ENCODE results near the gene LGALS7.
A peak's percentile ranks its signal among the peaks of the same experiment; 100 is the strongest.
"Not testable (repeated sequence)": the region's sequence is repeated elsewhere in the genome, so short reads cannot be mapped to it uniquely, and the experiment has no call there.

The LGALS7 gene

DNA sequence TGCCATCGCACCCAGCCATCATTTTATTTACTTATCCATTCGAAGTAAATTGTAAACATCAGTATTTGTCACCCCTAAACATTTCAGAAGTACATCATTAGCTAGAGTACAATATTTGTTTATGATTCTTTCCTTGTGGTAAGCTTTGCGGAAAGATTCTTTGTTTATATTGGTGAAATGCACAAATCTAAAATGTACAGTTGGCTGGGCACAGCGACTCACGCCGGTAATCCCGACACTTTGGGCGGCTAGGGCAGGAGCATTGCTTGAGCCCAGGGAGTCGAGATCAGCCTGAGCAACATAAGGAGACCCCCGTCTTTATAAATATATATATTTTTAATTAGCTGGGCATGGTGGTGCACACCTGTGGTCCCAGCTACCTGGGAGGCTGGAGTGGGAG is 25.8 kb upstream of the LGALS7 start:
- no peak for DNase-seq (ENCODE audit: low read depth)

DNA sequence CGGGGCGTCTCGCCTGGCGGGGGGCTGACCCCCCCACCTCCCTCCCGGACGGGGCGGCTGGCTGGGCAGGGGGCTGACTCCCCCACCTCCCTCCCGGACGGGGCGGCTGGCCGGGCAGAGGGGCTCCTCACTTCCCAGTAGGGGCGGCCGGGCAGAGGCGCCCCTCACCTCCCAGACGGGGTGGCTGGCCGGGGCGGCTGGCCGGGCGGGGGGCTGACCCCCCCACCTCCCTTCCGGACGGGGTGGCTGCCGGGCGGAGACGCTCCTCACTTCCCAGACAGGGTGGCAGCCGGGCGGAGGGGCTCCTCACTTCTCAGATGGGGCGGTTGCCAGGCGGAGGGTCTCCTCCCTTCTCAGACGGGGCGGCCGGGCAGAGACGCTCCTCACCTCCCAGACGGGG is 24.5 kb upstream of the LGALS7 start:
- DNase-seq (ENCODE audit: low read depth), result not testable (repeated sequence)

DNA sequence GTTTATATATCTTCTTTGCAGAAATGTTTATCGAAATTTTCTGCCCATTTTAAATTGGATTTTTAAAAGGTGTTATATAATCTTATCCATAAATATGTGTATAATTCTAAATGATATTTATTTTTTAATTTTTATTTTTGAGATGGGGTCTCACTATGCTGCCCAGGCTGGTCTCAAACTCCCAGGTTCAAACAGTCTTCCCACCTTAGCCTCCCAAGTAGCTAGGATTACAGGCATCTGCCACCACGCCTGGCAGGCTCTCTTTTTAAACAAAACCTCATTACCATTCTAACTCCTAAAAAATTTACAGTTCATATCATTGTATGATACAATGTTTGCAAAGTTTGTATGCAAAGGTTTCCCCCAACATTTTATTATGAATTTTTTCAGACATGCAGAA is 22.8 kb upstream of the LGALS7 start:
- no peak for DNase-seq (ENCODE audit: low read depth)

DNA sequence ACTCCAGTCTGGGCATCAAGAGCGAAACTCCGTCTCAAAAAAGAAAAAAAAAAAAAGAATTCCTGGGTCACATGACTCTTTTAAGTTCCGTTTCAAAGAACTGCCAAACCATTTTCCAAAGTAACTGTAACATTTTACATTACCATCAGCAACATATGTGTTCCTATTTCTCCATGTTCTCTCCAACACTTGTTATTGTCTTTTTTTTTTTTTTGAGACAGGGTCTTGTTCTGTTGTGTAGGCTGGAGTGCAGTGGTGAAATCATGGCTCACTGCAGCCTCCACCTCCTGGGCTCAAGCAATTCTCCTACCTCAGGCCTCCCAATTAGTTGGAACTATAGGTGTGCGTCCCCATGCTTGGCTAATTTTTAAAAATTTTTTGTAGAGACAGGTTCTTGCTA is 22.2 kb upstream of the LGALS7 start:
- DNase-seq (ENCODE audit: low read depth), result no peak

DNA sequence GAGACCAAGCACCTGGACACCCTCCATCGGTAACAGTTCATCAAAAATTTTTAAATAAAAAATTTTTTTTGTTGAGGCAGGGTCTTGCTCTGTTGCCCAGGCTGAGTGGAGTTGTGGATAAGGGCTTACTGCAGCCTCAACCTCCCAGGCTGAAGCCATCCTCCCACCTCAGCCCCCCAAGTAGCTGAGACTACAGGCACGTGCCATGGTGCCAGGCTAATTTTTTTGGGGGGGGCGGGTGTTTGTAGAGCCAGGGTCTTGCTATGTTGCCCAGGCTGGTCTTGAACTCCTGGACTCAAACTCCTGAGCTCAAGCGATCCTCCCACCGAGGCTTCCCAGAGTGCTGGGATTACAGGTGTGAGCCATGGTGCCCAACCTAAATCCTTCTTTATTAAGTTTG is 20.4 kb upstream of the LGALS7 start:
- no peak for DNase-seq (ENCODE audit: low read depth)

DNA sequence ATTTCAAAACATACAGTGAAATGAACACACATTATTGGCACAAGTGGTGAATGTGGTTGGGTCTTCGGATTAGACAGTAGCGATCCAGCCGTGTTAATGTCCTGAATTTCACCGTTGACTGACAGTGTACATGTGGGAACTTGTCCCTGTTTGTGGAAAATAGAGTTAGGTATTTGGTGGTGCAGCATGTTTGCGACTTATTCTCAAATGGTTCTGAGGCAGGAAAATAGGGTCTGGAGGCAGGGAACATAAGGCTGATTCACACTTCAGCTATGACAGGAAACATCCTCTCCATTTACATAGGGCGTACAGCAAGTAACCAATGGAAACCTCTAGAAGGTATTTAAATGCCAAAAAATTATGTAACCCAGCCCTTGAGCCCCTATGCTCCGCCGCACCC is 19.9 kb upstream of the LGALS7 start:
- peak; percentile 20 for DNase-seq (ENCODE audit: low read depth)

DNA sequence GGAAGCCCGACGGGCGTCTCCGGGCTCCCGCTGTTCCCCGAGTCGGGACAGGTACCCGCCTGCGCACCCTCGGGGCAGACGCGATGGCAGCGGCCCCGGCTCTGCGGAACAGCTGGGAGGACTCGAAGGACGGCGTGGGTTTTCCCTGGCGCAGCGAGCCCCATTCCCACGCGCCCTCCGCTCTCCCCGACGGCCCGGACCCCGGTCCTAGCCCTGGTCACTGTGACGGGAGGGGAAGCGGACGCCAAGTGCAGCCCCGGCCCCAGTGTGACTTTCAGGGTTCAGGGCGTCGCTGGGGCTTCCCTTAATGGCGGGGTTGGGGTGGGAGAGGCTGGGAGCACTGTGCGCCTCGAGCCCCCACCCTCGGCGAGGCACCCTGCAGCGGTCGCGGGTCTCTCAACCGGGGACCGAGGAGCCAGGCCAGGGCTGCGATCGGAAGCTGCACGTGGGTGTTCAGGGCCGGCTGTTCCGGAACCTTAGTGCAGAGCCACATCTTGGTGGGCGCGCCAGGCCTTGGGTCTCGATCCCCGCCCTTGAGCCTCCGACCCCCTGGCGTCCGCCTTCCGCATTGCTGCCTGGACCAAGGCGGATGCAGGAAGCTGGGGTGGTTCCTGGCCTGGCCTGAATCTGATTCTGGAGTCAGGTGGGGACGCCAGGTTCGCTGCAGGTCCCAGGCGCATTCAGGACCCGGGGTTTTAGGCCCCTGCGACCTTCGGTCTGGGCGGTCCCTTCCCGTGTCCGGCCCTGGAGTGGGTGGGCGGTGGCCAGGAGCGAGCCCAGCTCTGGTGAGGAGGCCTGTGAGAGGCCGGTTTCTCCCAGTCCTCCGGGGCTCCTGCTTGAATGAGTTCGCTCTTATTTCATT is 19.2 kb upstream of the LGALS7 start:
- DNase-seq (ENCODE audit: low read depth), result no peak

DNA sequence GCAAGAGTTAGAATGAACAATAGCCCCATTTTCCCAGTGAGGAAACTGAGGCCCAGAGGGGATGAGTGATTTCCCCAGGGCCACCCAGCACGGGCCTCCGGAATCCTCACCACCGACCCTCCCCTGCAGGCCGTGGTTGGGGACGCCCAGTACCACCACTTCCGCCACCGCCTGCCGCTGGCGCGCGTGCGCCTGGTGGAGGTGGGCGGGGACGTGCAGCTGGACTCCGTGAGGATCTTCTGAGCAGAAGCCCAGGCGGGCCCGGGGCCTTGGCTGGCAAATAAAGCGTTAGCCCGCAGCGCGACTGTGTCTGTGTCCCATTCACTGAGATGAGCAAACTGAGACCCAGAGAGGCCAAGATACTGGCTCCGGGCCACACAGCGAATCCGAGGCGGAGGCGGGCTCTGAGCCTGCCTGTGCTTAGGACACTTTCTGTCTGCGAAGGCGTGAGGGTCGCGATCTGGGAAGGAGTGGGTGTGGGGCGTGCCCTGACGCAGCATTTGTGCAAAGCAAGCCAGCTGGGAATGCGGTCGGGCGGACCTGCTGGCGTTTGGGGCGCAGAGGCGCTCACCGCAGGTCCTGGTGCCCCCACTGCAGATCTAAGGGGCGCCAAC is 18.2 kb upstream of the LGALS7 start:
- DNase-seq (ENCODE audit: low read depth), result not testable (repeated sequence)

DNA sequence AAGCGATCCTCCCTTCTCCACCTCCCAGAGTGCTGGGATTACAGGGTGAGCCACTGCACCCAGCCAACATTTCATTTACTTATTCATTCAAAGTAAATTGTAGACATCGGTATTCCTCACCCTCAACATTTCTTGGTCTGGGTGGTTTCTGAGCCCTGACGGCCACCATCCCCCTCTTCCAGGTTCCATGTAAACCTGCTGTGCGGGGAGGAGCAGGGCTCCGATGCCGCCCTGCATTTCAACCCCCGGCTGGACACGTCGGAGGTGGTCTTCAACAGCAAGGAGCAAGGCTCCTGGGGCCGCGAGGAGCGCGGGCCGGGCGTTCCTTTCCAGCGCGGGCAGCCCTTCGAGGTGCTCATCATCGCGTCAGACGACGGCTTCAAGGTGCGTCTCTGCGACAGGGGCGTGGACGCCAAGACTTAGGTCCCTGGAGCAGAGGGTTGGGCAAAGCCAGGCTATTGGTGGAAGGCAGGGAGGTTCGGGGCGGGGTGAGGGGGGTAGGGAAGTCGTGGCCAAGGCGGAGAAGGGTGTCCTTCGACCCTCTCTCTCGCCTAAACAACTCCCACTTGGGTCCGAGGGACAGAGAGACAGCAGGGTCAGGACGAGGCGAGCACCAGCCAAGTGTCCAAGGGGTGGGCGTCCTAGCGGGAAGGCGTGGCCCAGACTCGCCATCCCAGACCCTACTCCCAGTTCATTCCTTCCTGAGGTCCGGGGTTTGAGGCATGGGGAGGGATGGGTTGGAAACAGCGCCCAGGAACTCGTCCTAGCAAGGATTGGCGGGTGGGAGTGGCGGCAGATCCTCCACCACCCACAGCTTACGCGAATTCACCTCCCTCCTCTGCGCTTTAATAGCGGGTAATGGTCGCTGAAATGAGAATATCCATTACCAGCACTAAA is 17.4 kb upstream of the LGALS7 start:
- DNase-seq (ENCODE audit: low read depth), result not testable (repeated sequence)

DNA sequence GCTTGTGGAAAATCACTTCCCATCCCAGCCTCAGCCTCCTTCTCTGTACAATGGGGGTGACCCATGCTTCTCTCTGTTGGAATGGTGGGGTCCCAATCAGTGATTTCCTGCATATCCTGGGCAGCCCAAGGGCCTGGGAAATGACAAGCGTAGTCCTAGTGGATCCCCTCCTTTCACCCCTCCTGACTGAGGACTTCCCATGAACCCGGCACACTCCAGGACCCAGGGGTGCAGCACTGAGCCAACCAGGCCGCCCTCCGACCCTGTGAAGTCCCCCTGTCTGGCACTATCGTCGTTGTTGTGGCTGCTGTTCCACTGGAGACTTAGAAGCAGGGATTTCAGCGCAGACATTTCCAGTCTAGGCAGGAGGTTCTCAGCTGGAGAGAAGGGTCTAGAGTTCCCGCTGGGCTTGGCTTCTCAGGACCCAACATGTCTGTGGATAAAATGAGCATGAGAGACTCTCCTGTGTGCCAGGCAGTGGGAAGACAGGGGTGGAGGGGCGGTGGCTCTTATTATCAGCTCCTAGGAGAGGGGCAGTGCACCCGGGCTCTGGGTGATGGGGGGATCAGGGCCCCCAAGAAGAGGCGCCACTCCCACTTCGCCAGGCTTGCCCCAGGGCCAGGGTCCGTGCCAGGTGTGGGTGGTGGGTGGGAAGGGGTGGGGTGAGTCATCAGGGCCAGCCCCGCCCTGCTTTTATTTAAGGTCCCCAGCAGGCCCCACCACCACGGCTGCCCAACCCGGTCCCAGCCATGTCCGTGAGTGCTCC is 15.3 kb upstream of the LGALS7 start, which contains the start of gene LGALS7B:
Gene LGALS7B (plus strand): TSS at position 723 of the 766 bp plus-strand sequence. CDS start 27 bp downstream, at position 750.
- DNase-seq (ENCODE audit: low read depth), result no peak

DNA sequence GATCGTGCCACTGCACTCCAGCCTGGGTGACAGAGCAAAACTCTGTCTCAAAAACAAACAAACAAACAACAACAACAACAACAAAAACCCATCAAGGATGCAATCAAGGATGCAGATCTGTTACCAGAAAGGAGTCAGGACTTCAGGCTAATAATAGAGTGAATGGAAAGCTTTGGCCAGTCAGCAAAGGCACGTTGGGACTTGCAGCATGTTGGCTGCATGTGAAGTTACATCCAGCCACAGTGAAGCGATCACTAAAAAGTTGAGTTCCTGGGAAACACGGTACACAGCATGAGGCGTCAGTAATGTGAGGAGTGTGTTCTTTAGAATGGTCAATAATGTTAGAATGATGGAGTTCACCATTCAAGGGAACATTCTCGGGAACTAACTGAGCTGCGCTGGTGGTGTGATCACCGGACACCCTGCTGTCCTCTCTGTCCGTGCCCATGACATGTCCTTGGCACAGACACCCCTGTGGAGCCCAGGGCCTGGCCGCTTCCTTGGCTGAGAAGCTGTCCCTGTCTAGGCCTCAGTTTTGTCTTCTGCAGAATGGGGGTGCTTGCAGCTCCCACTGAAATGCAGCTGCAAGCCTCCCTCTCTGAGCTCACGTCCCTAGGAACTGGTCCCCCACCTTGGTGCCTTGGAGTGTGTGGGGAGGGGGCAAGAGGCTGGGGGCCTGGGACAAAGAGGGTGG is 13.4 kb upstream of the LGALS7 start:
- DNase-seq (ENCODE audit: low read depth), result no peak

DNA sequence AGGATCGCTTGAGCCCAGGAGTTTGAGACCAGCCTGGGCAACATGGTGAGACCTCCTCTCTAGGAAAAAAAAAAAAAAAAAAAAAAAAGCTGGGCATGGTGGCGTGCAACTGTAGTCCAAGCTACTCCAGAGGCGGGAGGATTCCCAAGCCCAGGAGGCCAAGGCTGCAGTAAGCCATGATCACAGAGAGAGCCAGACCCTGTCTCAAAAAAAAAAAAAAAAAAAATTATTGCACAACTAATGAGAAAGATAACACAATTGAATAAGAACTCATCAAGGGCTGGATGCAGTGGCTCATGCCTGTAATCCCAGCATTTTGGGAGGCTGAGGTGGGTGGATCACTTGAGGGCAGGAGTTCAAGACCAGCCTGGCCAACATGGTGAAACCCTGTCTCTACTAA is 12.7 kb upstream of the LGALS7 start:
- not testable (repeated sequence) for DNase-seq (ENCODE audit: low read depth)

DNA sequence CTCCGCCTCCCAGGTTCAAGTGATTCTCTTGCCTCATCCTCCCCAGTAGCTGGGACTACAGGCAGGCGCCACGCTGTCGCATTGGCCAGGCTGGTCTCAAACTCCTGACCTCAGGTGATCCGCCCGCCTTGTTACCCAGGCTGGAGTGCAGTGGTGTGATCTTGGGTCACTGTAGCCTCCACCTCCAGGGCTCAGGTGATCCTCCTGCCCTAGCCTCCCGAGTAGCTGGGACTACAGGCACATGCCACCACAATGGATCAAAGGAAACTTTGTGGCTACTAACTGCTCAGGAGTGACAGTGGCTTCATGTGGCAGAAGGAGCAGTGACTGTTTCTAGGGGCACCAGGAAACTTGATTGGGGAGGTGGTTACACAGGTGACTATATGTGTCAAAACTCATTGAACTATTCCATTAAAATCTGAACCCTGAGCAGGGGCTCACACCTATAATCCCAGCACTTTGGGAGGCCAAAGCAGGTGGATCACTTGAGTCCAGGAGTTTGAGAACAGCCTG is 11.9 kb upstream of the LGALS7 start:
- no peak for DNase-seq (ENCODE audit: low read depth)

DNA sequence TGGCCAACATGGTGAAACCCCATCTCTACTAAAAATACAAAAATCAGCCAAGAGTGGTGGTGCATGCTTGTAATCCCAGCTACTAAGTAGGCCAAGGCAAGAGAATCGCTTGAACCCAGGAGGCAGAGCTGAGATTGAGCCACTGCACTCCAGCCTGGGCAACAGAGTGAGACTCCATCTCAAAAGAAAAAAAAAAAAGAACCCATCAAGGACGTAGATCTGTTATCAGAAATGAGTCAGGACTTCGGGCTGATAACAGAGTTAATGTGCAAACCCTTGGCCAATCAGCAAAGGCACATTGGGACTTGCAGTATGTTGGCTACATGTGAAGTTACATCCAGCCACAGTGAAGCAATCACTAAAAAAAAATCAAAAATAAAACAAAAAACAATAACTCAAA is 10.9 kb upstream of the LGALS7 start:
- peak; percentile 9 for DNase-seq (ENCODE audit: low read depth)

DNA sequence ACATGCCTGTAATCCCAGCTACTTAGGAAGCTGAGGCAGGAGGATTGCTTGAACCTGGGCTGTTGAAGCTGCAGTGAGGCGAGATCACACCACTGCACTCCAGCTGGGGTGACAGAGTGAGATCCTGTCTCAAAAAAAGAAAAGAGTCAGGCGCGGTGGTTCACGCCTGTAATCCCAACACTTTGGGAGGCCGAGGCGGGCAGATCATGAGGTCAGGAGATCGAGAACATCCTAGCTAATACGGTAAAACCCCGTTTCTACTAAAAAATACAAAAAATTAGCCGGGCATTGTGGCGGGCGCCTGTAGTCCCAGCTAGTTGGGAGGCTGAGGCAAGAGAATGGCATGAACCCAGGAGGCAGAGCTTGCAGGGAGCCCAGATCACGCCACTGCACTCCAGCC is 8.9 kb upstream of the LGALS7 start:
- DNase-seq (ENCODE audit: low read depth), result not testable (repeated sequence)

DNA sequence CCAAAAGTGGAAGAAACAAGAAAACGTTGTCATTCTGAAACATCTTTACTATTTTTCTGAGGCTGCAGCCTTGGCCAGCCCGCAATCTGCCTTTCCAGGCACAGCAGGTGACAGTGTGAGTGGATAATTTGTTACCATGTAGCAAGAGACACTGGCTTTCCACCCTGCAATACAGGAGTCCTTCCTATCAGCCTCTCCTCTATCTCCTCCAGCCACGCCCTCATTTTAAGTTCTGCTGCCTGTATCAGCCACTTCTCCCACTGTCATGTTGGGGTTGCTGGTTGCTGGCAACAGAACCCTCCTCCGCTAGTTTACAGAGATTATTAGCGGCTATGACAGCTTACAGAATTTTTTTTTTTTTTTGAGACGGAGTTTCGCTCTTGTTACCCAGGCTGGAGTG is 7.7 kb upstream of the LGALS7 start:
- DNase-seq (ENCODE audit: low read depth), result no peak

DNA sequence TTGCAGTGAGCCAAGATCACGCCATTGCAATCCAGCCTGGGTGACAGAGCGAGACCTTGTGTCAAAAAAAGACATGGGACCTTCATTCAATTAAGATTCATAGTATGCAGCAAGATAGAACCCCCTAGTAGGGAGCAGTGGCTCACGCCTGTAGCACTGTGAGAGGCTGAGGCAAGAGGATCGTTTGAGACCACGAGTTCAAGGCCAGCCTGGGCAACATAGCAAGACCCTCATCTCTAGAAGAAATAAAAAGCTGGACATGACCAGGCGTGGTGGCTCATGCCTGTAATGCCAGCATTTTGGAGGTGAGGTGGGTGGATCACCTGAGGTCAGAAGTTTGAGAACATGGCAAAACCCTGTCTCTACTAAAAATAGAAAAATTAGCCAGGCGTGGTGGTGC is 7.1 kb upstream of the LGALS7 start:
- no peak for DNase-seq (ENCODE audit: low read depth)

DNA sequence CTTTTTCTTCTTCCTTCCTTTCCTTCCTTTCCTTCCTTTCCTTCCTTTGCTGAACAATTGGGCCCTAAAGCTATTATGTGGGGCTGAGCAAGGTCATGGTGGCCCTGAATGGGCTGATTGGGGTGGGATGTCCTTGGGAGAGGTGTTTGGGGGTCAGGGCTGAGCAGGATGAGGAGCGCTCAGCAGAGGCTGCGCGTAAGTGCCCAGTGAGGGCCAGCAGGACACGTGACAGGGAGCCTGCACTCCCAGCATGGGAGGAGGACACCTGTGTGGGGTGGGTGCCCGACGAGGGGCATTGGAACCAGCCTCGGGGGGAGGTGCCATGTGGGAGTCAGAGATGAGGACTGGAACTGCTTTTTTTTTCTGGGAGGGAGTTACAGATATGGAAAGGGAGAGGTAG is 5.4 kb upstream of the LGALS7 start:
- DNase-seq (ENCODE audit: low read depth), result no peak

DNA sequence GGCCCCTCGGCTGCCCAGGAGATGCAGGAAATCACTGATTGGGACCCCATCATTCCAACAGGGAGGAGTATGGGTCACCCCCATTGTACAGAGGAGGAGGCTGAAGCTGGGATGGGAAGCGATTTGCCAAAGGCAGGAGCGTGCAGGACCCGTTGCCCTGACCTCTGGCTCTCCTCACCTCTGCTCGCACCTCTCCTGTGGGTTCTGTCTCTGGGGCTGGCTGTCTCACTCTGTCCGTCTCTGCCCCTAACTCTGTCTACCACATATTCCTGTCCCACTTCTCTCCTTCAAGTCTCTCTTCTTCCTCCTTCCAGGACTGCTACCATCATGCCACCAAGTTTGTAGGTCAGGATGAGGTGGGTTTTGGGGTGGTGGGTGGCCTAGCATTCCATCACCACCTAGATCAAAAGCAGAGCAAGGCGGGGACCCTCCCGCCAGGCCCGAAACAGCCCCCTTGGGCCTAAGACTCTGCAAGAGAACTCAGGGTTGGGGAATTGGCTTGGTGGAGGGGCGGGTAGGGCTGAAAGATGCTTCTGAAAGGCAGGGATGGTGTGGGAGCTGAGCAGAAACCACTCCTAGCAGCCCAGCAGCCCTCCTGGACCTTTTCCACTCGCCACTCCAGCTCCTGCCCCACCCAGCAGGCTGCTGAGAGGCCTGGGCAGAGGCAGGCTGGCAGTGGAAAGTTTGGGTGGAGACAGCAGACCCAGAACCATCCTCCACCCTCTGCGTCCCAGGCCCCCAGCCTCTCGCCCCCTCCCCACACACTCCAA is 1.0 kb upstream of the LGALS7 start:
- DNase-seq (ENCODE audit: low read depth), result no peak

DNA sequence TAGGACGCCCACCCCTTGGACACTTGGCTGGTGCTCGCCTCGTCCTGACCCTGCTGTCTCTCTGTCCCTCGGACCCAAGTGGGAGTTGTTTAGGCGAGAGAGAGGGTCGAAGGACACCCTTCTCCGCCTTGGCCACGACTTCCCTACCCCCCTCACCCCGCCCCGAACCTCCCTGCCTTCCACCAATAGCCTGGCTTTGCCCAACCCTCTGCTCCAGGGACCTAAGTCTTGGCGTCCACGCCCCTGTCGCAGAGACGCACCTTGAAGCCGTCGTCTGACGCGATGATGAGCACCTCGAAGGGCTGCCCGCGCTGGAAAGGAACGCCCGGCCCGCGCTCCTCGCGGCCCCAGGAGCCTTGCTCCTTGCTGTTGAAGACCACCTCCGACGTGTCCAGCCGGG is 1.7 kb downstream of the LGALS7 start:
- DNase-seq (ENCODE audit: low read depth), result not testable (repeated sequence)
